ENCODE data around the gene CAPN15.

Gene CAPN15

DNA sequence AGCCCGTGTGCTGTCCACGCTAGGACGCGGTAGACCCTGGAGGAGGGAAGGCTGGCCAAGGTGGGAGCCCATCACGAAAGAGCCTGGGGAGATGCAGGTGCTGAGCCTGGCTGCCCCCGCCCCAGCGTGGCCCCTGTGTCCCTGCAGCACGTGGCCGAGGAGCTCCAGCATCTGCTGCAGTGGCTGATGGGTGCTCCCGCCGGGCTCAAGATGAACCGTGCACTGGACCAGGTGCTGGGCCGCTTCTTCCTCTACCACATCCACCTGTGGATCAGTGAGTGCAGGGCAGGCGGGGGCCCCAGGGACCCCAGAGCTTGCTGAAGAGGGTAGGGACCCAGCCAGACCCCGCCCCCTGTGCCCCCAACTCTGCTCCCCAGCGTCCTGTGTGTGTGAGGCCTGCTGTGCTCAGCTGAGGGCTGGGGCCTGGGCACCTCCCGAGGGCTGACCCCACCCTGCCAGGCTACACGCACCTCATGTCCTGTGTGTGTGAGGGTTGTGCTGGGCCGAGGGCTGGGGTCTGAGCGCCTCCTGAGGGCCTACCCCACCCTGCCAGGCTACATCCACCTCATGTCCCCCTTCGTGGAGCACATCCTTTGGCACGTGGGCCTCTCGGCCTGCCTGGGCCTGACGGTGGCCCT, 50.8 kb downstream of the CAPN15 start:
- DNase-seq (ENCODE audit: low spot score) = no peak

DNA sequence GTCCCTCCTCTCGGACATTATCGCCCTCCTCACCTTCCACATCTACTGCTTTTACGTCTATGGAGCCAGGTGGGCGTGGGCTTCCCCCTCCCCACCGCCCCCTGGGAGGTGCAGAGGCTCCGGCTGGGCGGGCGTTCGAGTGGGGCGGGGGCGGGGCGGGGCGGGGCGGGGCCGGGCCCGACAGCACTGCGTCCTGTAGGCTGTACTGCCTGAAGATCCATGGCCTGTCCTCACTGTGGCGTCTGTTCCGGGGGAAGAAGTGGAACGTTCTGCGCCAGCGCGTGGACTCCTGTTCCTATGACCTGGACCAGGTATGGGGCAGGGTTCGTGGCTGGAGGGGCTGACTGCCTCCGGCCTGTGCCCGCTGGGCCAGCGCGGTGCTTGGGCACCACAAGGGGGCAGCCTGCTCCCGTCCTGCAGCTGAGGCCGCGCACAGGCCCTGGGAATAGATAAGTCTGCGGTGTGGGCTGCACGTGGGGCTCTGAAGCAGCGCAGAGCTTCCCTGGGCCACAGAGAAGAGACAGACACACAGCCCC, 51.4 kb downstream of the CAPN15 start:
- peak; percentile 84 for DNase-seq (ENCODE audit: low spot score)

- DNase-seq (ENCODE audit: low spot score) = no peak
These were observed 52.8 kb downstream of the CAPN15 start for GRCh38 chr16:580141-580945.

DNA sequence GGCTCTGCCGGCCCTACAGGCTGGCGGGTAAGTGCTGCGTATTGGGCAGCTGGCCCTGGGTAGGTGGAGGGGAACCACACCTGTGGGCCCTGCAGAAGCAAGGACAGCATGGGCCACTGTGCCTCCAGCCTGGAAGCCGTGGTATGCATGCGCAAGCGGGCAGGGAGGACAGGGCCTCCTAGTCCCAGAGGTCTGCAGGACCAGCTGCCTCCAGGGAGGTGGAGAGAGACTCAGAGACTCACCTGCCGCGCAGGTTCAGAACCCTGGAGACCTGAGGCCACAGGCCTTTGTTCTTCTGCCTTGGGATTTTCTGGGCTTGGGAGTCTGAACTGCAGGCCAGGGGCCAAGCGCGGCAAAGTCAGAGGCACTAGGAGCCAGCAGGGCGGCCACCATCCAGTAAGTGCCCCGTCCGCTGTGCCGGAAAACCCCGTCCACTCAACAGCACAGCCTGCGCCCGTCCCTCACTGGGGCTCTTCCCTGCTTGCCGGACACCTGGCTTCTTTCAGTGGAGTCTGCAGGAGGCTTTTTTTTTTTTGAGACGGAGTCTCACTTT, 53.5 kb downstream of the CAPN15 start:
- DNase-seq (ENCODE audit: low spot score) = no peak

- DNase-seq (ENCODE audit: low spot score) = no peak
These were observed 54.7 kb downstream of the CAPN15 start for GRCh38 chr16:582218-582613.

- DNase-seq (ENCODE audit: low spot score) = no peak
These were observed 55.3 kb downstream of the CAPN15 start for GRCh38 chr16:582614-583331.

GRCh38 chr16:583470-583814, 55.9 kb downstream of the CAPN15 start:
- no peak for DNase-seq (ENCODE audit: low spot score)

DNA sequence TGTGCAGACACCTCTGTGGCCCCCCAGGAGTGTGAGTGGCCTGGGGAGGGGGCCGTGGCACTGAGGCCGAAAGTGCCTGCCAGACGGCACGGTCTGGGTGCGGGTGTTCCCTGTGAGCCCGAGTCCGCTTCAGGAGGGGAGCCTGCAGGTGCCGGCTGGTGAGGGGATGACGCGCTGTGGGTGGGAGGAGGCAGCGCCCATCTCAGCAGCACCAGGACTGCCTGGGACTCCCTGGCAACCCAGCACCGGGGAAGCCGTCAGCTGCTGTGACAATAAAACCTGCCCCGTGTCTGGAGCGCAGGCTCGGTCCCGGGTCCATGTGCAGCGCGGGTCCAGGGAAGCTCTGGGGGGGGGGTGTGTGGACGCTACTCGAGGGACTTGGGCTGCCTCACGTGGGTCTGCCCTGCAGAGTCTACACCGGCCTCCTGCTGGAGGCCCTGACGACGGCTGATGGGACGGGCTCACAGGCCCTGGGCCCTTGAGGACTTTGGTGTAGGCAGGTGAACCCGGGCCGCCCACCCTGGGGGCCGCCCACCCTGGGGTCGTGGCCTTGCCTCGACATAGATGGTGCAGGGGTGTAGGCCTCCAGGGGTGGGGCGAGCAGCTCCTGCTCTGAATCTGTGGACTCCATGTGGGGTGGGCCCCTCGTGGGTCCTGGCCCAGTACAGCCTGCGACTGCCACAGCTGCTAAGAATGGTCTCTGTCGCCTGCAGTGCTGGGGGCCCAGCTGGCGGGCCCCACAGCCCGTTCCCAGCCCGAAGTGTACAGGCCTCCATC, 56.5 kb downstream of the CAPN15 start:
- no peak for DNase-seq (ENCODE audit: low spot score)

- no peak for DNase-seq (ENCODE audit: low spot score)
These were observed 57.8 kb downstream of the CAPN15 start for GRCh38 chr16:585351-585750.

DNA sequence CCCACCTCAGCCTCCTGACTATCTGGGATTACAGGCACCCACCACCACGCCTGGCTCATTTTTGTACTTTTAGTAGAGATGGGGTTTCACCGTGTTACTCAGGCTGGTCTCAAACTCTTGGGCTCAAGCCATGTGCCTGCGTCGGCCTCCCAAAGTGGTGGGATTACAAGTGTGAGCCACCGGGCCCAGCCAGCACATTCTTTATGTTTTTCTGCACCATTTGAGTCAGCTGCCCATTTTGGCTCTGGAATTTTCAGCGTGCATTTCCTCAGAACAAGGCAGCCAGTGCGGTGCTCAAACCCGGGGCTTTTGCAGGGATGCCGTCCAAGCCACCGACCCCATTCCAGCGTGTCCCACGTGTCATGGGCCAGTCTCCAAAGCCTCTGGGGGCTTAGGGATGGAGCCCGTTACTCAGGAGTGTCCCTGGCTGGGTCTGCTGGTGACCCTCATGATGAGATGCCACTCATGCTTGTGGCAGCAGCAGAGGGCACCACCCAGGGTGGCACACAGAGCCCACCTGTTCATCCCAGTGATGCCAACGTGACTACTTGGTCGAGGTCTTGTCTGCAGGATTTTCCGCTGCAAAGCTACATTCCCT, 58.6 kb downstream of the CAPN15 start:
- no peak for DNase-seq (ENCODE audit: low spot score)

DNA sequence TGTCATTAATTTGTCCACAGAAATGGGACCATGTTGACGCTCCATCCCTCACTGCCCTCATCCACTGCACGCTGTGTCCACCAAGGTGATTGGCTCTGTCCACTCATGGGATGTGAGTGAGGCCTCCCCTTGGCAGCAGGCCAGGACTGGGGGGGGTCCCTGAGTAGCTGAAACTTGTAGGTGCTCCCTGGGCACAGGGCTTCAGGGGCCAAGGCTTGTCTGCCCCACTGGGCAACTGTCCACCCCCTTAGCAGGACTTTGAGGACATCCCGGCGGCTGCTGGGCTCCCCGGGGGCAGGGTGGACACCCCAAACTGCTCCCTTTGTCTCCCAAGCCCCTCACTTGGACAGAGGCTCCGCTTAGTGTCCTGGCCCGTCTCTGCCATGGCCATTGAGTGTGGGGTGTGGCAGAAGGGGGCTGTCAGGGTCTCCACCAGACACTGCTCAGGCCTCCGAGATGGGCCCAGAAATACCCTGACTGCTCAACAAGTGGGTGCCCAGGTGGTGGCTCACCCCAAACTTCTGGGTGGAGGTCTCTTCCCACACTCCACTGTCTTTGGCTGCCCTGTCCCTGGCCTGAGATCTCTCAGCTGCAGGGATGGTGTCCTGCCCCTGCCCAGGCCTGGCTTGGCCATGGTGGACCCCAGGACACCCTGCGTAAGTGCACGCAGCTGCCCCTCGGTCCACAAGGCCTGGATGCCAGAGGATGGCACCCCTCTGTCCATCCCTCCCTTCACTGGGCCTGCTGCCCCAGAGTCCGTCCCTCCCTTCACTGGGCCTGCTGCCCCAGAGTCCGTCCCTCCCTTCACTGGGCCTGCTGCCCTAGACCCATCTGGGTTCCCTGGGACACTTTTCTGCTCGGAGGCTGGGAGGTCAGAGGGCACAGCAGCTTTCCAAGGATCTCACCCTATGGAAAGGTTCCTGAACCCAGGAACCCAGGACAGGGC, 59.4 kb downstream of the CAPN15 start:
- no peak for DNase-seq (ENCODE audit: low spot score)

- DNase-seq (ENCODE audit: low spot score) = peak; percentile 66
These were observed 61.1 kb downstream of the CAPN15 start for GRCh38 chr16:588639-588888.

DNA sequence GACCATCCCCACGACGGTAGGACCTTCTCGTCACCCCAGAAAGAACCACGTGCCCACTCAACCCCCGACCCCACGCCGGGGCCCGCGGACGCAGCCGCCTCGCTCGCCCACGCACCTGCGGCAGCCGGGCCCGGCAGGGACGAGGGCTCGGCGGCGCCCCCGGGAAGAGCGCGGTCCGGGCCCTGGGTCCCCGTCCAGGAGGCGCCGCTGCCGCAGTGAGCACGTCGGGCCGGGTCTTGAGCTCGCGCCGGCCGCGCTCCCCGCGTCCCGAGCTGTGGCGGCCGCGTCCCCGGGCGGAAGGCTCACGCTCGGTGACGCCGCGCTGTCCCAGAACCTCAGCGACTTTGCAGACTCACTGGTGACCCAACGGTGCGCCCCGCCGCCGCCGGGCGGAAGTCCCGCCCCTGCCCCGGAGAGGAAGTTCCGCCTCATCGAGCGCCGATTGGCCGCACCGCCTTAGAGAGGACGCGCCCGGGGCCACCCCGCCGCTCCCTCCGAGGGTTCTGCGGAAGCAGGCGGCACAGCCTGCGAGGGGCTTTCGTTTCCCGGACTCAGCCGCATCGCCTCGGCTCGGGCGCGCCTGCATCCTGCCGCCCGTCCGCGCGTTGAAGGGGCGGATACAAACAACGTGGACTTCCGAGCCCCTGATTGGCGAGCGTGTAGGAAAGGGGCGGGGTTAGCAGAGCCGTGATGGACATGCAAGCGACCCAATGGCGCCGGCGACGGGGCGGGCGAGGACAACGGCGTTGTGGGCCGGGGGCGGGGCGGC, 61.6 kb downstream of the CAPN15 start:
- peak; percentile 97 for DNase-seq (ENCODE audit: low spot score)

- peak; percentile 100 for DNase-seq (ENCODE audit: low spot score)
These were observed 62.2 kb downstream of the CAPN15 start, which contains the start of gene RAB40C for GRCh38 chr16:589658-590187. Gene RAB40C, plus strand, starts transcription at chr16:590066. Its CDS starts 226 bp downstream, at chr16:590292.

DNA sequence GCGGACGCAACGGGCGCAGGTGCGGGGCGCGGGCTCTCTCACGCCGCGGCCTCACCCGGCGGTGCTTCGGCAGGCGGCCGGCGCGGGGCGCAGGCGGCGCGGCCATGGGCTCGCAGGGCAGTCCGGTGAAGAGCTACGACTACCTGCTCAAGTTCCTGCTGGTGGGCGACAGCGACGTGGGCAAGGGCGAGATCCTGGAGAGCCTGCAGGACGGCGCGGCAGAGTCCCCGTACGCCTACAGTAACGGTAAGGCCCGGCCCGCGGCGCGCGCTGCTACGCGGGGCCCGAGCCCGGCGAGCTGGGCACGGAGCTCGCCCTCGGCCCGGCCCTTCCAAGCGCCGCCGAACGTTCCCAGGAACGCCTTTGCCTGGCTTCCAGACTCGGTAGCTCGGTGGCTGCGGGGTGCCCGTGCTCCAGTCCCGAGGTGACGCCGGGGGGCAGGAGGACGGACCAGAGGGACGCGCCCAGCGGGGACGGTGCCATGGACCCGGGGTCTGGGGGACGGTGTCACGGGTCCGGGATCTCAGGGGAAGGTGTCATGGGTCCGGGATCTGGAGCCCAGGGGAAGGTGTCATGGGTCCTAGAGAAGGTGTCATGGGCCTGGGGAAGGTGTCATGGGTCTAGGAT, 62.8 kb downstream of the CAPN15 start:
- DNase-seq (ENCODE audit: low spot score) = no peak

GRCh38 chr16:590815-591200, 63.3 kb downstream of the CAPN15 start:
- no peak for DNase-seq (ENCODE audit: low spot score)

GRCh38 chr16:591231-591630, 63.7 kb downstream of the CAPN15 start:
- no peak for DNase-seq (ENCODE audit: low spot score)

DNA sequence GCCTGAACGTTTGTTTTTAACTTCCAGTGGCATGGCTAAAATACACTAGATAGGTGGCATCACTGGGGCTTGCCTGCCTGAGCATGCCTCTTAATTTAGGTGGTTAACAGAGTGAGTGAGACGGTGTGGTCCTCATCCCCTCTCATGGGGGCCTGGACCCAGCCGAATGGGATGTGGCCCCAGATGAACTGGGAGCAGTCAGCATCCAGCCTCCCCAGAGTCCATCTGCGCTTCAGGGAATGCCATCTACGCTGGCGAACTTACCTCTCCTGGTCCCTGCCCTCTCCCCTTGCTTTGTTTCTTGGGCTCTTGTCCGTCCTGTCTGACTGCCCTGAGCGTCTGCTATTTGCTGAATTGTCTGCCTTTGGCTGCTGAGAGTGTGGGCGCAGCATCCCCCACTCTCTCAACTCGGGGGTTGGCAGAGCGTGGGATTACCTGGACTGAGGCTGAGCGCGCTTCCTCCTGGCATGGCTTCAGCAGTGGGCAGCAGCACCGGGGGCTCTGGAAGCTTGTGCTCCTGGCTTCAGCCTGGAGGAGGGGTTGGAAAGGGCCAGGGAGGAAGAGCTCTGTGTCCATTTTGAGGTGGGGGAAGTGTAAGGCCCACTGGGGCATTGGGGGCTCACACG, 64.5 kb downstream of the CAPN15 start:
- no peak for DNase-seq (ENCODE audit: low spot score)
